ENCODE measurements around the gene TPPP2.
"Not testable (repeated sequence)": the region's sequence is repeated elsewhere in the genome, so short reads cannot be mapped to it uniquely, and the experiment has no call there.

Gene TPPP2

GRCh38 chr14:21038441-21039422 is 8.7 kb downstream of the TPPP2 start:
- DNase-seq = no peak

GRCh38 chr14:21039585-21040369 is 9.8 kb downstream of the TPPP2 start:
- peak; percentile 64 to 72 for DNase-seq

GRCh38 chr14:21040370-21040925 is 10.4 kb downstream of the TPPP2 start:
- no peak for DNase-seq

GRCh38 chr14:21040941-21041340 is 10.9 kb downstream of the TPPP2 start:
- not testable (repeated sequence) for DNase-seq

GRCh38 chr14:21041676-21042433 is 11.8 kb downstream of the TPPP2 start, which contains the start of gene RNASE7:
RNASE7 (plus strand) TSS chr14:21042362; CDS start chr14:21042993, 631 bp downstream.
- DNase-seq = peak; percentile 48 to 56

GRCh38 chr14:21042918-21043317 is 12.9 kb downstream of the TPPP2 start:
- DNase-seq = peak in 1 of 2 donors; percentile 39

- no peak for DNase-seq
Observed at GRCh38 chr14:21043387-21043973, 13.5 kb downstream of the TPPP2 start.

- DNase-seq = no peak
Observed at GRCh38 chr14:21043974-21044618, 14.1 kb downstream of the TPPP2 start.

- no peak for DNase-seq
Observed at GRCh38 chr14:21047378-21047781, 17.4 kb downstream of the TPPP2 start.

- no peak for DNase-seq
Observed at GRCh38 chr14:21048638-21049037, 18.6 kb downstream of the TPPP2 start.

- DNase-seq = no peak
Observed at GRCh38 chr14:21049271-21049673, 19.3 kb downstream of the TPPP2 start.

- peak in 1 of 2 donors; percentile 47 for DNase-seq
Observed at GRCh38 chr14:21050597-21050996, 20.6 kb downstream of the TPPP2 start.

- DNase-seq = no peak
Observed at GRCh38 chr14:21053184-21054122, 23.4 kb downstream of the TPPP2 start.

- DNase-seq = no peak
Observed at GRCh38 chr14:21054123-21054767, 24.2 kb downstream of the TPPP2 start.

- no peak for DNase-seq
Observed at GRCh38 chr14:21054768-21055145, 24.7 kb downstream of the TPPP2 start.

GRCh38 chr14:21055432-21056117 is 25.6 kb downstream of the TPPP2 start:
- no peak for DNase-seq

- no peak for DNase-seq
Observed at GRCh38 chr14:21056520-21057163, 26.6 kb downstream of the TPPP2 start.
